Measurements from ENCODE around the gene PTGDS. TPM values are rescaled to one million over a fixed set of nuclear protein-coding genes. Genes with fewer than 3 reads are reported as not detected.

Gene PTGDS
- total and polyA plus RNA-seq, 12 donors, result 1.1 to 812 (median 219) TPM

- 90 to 99% (median 93%) methylated on average over 4 of the region's 4 CpGs for WGBS, 4 donors
- intact Hi-C loops (cut with DNase I), result no loop called here
- DNase-seq, result no peak
Measured at GRCh38 chr9:136988872-136989271, 11.6 kb downstream of the PTGDS start.

GRCh38 chr9:136990242-136990911 is 13.1 kb downstream of the PTGDS start:
- WGBS, 4 donors, result 80 to 90% (median 87%) methylated on average over 10 of the region's 10 CpGs
- no peaks in the 10 kb centered on the region for H3K36me3 ChIP-seq (replicated peaks in 1 of 2)
- intact Hi-C loops (cut with DNase I), result no loop called here
- peaks cover 7 to 16% of the 10 kb centered on the region in 2 donors for H3K4me1 ChIP-seq (replicated peaks in 1 of 2)
- no peak for DNase-seq
- no peak overlapping the region for H3K4me3 ChIP-seq
- H3K27ac ChIP-seq, result no peak overlapping the region
- no peaks in the 10 kb centered on the region for H3K9me3 ChIP-seq (replicated peaks in 1 of 3)
- peaks cover 8% of the 10 kb centered on the region for H3K27me3 ChIP-seq
- no peak for TF ChIP-seq CTCF (IDR thresholded peaks at IDR 0.05)
- TF ChIP-seq POLR2A (IDR thresholded peaks at IDR 0.05), result no peak

More at GRCh38 chr9:136988872-136989271, 11.6 kb downstream of the PTGDS start:
- Histone ChIP-seq H3K4me3 (no peak overlapping the region), H3K27me3 (peaks cover 19% of the 10 kb centered on the region), H3K4me1 (replicated peaks in 1 of 2) (peaks cover 7 to 15% of the 10 kb centered on the region in 2 donors), H3K36me3 (replicated peaks in 1 of 2) (no peaks in the 10 kb centered on the region), H3K27ac (no peak overlapping the region), H3K9me3 (replicated peaks in 1 of 3) (no peaks in the 10 kb centered on the region)
- TF ChIP-seq CTCF (IDR thresholded peaks at IDR 0.05) (no peak), POLR2A (IDR thresholded peaks at IDR 0.05) (no peak)

GRCh38 chr9:136991993-136992818 is 14.9 kb downstream of the PTGDS start, which contains the start of gene PAXX:
PAXX (plus strand) TSS chr9:136992422; CDS start chr9:136992444, 22 bp downstream.
- Histone ChIP-seq H3K4me1 (replicated peaks in 1 of 2) (peaks cover 13 to 22% of the 10 kb centered on the region in 2 donors), H3K9me3 (replicated peaks in 1 of 3) (no peaks in the 10 kb centered on the region), H3K27me3 (no peaks in the 10 kb centered on the region), H3K27ac (peak within 1 kb of the TSS; percentile 48 to 95 (median 92)), H3K4me3 (peak within 1 kb of the TSS; percentile 56 to 93 (median 77)), H3K36me3 (replicated peaks in 1 of 2) (no peaks in the 10 kb centered on the region)
- DNase-seq, result peak; percentile 91 to 97 (median 95)
- TF ChIP-seq POLR2A (IDR thresholded peaks at IDR 0.05) (peak; percentile 33 to 55), CTCF (IDR thresholded peaks at IDR 0.05) (peak in 1 of 6 experiments; percentile 15)
- WGBS, 4 donors, result 0 to 4% (median 1%) methylated on average over 1 to 92 of the region's 92 CpGs
- intact Hi-C loops (cut with DNase I), result no loop called here

GRCh38 chr9:136992819-136993369 is 15.6 kb downstream of the PTGDS start:
- TF ChIP-seq POLR2A (IDR thresholded peaks at IDR 0.05) (no peak), CTCF (IDR thresholded peaks at IDR 0.05) (no peak)
- Histone ChIP-seq H3K9me3 (replicated peaks in 1 of 3) (no peaks in the 10 kb centered on the region), H3K4me3 (peak overlapping the region; percentile 56 to 93 (median 77)), H3K4me1 (replicated peaks in 1 of 2) (peaks cover 13 to 22% of the 10 kb centered on the region in 2 donors), H3K27me3 (no peaks in the 10 kb centered on the region), H3K36me3 (replicated peaks in 1 of 2) (no peaks in the 10 kb centered on the region), H3K27ac (peak overlapping the region in 3 of 5 donors; percentile 92 to 95 (median 93))
- no peak for DNase-seq
- 37 to 89% (median 56%) methylated on average over 2 to 18 of the region's 18 CpGs for WGBS, 4 donors
- intact Hi-C loops (cut with DNase I), result no loop called here

Data from adrenal gland (tissue), 12 donors.